KOPT-K1 (cell line): ENCODE results near the gene SRRM4.

Experiments
- H3K27ac ChIP-seq: fragments of 200-600 bp; sonication (generic); 2 replicates; pipeline ENCODE4 v1.5.1; 2016; ENCODE audit warnings: antibody characterized with exemption, mild to moderate bottlenecking, low read depth, low read length; ENCODE audit not compliant: poor library complexity, severe bottlenecking
- H3K36me3 ChIP-seq: fragments of 200-600 bp; sonication (generic); 2 replicates; pipeline ENCODE4 v1.5.1; 2017; ENCODE audit warnings: antibody characterized with exemption, mild to moderate bottlenecking, low read length, moderate library complexity; ENCODE audit not compliant: insufficient read depth
- H3K9me3 ChIP-seq: fragments of 200-600 bp; sonication (generic); 2 replicates; pipeline ENCODE4 v1.5.1; 2017; ENCODE audit warnings: antibody characterized with exemption, low read length, mild to moderate bottlenecking; ENCODE audit not compliant: insufficient read depth, poor library complexity, severe bottlenecking

SRRM4 gene, protein sequence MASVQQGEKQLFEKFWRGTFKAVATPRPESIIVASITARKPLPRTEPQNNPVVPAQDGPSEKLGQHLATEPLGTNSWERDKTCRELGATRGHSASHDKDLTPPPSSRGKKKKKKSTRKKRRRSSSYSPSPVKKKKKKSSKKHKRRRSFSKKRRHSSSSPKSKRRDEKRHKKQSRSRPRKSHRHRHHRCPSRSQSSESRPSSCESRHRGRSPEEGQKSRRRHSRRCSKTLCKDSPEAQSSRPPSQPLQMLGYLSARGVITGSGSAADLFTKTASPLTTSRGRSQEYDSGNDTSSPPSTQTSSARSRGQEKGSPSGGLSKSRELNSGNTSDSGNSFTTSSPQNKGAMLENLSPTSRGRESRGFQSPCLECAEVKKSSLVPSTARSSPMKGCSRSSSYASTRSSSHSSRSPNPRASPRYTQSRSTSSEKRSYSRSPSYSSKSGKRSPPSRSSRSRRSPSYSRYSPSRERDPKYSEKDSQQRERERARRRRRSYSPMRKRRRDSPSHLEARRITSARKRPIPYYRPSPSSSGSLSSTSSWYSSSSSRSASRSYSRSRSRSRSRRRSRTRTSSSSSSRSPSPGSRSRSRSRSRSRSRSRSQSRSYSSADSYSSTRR

DNA sequence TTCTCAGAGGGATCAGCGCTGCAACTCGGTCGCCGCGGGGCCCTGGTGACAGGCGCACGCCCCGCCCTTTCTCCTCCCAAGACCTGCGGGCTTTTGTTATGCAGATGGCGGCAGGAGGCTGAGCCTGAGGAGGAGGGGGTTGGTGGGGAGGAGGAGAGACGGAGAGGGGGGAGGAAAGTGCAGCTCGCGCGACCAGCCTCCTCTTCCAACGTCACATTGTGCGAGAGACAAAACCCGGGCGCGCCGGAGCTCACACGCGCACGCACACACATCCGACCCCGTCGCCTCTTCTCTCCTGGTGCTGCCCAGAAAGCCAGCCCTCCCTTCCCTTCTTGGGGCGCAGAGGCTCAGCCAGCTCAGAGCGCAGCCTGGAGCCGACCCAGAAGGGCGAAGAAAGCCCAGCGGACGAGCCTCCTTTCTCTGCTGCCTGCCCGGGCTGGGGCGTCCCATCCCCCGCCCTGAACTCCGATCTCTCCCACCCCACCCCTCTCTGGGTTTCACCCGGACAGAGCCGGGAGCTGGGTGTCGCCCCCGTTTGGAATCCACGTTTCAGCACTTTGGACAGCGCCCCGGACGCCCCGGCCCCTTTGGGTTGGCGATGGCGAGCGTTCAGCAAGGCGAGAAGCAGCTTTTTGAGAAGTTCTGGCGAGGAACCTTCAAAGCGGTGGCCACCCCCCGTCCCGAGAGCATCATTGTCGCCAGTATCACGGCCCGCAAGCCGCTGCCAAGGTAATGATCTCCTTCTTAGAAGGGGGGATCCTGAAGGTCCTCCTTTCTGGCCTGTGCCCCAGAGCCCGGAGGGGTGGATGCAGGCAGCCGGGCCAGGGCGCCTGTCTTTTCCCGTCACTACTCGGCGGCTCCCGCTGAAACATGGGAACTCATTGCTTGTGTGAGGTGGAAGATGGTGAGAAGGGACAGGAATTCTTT lies at the start of gene SRRM4:
Gene SRRM4, plus strand, starts transcription at position 257 of the 927 bp plus-strand sequence. Its CDS starts 342 bp downstream, at position 599.
- H3K36me3 ChIP-seq: no peaks in the 10 kb centered on the region
- H3K27ac ChIP-seq: no peak within 1 kb of the TSS
- no peaks in the 10 kb centered on the region for H3K9me3 ChIP-seq

DNA sequence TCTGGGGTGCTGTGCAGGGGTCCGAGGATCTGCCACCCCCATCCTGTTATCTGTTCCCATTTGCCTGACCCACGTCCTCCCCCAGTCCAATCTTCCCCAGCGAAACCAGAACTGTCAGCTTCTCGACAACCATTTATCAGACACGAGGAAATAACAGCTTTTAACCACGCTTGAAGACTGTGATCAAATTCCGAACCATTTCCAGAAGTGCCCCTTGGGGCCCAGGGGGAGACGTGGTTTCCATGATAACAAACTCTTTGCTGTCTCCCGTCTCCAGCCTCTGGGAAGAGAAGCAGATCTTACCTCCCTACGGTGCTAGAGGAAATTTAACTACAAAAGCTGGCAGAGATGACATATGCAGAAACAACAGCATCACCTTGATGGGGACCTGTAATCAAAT lies 35.1 kb upstream of the SRRM4 start:
- no peaks in the 10 kb centered on the region for H3K9me3 ChIP-seq
- H3K36me3 ChIP-seq: no peaks in the 10 kb centered on the region
- no peak overlapping the region for H3K27ac ChIP-seq

DNA sequence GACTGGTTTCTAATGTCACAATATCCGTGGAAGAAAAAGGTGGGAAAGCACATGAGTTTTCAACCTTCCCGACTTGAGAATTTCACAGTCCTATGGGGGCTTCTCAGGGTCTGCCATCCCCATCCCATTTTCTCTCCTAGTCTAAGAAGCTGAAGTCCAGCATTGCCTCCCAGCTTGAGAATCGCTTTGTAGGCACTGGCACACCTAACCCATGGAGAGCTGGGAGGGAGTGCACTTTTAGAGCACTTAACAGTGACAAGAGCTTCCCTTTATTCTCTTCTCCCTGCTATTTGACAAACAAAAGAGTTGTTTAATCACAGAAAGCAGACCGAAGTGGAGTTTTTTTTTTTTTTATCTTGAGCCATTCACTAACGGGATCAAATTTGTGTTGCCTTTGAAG lies 22.8 kb upstream of the SRRM4 start:
- Histone ChIP-seq H3K36me3 (no peaks in the 10 kb centered on the region), H3K27ac (no peak overlapping the region), H3K9me3 (no peaks in the 10 kb centered on the region)

DNA sequence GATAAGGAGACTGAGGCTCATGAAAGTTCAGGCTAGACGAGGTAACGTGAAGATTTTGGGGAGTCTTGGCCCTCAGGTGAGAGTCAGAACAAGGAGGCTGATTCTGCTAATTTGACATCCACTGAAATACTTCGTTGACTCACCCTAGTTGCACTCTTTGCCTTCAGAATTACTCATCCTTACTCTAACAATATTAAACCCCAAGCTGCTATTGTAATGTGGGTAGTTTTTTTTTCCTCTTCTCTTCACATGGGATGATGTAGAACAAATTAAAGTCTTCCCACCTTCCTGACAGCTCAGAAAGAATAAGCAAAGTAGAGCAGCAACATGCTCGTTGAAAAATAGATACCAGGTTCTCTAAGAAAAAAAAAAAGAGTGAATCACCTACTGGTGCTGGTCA lies 22.0 kb upstream of the SRRM4 start:
- no peaks in the 10 kb centered on the region for H3K36me3 ChIP-seq
- H3K27ac ChIP-seq: no peak overlapping the region
- H3K9me3 ChIP-seq: no peaks in the 10 kb centered on the region

DNA sequence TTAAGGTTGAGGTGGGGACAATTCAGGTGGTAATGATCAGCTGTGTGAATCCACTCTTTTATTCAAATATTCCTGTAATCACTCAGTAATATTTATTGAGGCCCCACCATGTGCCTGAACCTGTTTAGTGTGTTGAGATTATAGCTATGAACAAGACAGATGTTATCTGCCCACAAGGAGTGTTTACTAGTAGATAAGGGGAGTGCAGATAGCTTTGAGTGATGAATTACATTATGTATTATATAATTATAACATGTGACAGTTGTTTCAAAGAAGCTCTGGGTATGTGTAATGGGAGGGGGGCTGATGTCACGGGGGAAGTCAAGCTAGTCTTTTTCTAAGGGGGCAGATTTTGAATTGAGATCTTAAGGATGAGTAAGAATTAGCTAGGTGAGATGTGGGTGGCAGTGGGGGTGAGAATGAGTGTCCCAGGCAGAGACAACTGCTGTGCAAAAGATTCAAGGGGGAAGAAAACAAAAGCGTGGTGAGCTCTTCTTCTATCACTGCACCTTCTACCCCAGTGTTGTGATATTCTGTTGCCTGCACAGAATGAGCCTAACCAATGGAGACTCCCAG lies 21.3 kb upstream of the SRRM4 start:
- H3K9me3 ChIP-seq: no peaks in the 10 kb centered on the region
- H3K27ac ChIP-seq: no peak overlapping the region
- H3K36me3 ChIP-seq: no peaks in the 10 kb centered on the region

DNA sequence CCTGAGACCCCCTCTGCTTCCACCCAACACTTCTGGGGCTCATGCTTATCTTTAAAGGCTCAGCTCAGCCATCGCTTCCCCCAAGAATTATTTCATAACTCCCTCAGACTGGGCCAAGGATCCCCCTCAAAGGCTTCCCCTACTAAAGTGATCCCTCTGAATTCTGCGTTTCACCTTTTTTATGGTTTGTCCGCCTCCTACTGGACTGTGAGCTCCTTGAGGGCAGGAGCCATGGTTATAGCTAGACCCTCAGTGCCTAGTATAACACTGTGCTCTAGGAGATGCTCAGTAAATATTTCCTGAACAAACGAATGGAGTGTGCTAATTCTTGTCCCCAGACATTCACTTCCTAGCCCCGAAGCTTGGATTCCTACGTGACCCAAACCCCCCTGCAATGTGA lies 20.5 kb upstream of the SRRM4 start:
- Histone ChIP-seq H3K36me3 (no peaks in the 10 kb centered on the region), H3K9me3 (no peaks in the 10 kb centered on the region), H3K27ac (no peak overlapping the region)

DNA sequence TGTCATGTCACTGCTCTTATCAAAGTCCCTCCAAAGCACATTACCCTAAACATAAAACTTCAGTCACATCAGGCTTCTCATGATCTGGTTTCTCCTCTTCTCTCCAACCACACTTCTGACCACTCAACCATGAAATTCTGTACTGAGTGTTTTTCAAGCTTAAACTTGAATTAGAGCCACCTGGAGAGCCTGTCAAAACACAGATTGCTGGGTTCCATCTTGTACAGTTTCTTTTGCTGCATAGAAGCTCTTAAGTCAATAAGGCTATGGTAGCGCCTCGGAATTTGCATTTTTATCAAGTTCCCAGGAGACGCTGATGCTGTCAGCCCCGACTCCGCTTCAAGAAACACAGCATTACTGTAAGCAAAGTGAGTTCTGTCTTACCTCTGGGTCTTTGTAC lies 16.4 kb upstream of the SRRM4 start:
- Histone ChIP-seq H3K36me3 (no peaks in the 10 kb centered on the region), H3K27ac (no peak overlapping the region), H3K9me3 (no peaks in the 10 kb centered on the region)

DNA sequence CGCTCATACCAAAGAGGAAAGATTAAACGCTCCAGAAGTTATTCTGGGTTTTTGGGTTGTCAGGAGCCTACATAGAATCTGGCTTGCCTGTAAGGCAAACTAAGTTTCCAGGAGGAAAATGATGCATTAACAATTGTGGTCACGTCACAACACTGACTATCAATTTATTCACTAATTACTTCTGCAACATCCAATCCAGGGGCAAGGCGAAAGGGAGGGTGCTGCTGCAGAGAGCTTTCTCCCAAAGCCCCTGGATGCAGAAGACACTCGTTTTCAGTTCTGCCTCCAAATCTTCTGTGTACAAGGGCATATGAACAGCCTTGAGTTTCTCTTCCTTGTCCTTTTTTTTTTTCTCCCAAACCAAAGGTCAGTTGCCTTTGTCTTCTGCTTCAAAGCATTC lies 10.5 kb upstream of the SRRM4 start:
- Histone ChIP-seq H3K27ac (no peak overlapping the region), H3K9me3 (no peaks in the 10 kb centered on the region), H3K36me3 (no peaks in the 10 kb centered on the region)

DNA sequence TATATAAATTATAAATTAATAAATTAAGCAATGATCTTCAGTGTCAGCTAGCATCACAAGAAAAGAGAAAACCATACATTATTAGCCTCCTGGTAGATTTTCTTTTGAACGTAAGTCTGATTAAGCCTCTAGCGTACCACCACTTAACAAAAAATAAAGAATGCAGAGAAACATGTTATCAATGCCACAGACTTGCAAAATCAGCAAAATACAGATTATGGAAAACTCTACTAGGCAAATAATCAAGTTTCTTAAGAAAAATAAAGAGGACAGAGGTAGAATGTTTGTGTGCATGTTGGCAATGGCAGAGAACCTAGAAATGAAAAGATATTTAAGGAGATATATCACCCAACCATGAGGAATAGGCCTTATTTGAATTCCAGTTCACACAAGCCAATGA lies 8.4 kb upstream of the SRRM4 start:
- no peaks in the 10 kb centered on the region for H3K9me3 ChIP-seq
- no peak overlapping the region for H3K27ac ChIP-seq
- no peaks in the 10 kb centered on the region for H3K36me3 ChIP-seq

DNA sequence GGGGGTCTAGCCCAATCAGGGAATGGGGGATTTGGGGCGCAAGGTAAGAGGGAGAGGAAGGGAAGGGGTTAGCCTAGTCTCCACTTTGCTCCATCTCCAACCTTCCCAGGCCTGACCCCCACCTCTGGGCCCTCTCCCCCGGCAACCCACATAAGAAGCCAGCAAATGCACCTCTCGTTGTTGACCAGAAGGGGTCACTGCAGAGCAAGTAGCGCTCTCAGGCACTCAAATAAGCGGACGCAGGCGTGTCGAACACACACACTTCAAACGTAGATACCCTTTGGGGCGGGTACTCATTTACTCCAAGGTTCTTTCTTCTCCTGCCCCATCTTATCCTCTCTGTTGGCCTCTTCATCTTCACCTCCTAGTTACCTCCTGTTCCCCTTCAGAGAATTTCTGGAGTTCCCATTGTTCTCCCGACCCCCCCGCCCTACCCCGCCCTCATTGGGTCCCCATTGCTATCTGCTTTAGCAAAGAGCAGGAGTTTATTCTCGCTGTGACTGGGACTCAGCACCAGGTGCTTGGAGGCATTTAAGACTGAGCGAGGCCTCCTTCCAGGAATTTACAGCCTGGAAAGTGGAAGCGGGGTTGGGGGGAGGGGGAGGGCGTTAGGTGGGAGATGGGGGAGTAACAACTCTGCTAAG lies 1.5 kb upstream of the SRRM4 start:
- H3K9me3 ChIP-seq: no peaks in the 10 kb centered on the region
- H3K27ac ChIP-seq: no peak overlapping the region
- H3K36me3 ChIP-seq: no peaks in the 10 kb centered on the region

DNA sequence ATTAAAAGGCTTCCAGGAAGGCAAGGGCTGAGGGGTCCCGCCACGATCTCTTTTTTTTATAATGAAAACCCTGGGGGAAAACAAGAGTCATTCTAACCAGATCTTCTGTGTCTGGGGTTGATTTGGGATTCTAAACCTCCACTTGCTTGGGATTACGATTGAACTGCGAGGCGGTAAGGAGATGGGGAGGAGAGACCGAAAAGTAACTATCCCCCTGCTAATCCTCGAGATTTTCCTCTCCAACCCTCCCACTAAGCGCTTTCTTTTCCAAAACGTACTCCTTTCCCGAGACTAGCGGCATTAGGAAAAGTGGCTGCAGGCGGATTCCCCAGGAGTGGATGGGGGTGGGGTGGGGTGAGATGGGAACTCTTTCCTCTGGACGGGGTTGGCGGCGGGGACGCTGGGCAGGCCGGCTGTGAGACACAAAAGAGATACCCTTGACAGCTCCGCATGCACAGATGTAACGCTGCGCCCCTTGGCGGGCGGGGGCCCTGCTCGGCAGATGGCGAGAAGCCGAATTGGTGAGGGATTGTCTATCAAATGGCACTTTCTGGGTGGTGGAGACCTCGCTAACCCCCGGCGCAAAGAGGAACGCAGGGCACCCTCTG lies 830 bp upstream of the SRRM4 start:
- Histone ChIP-seq H3K9me3 (no peaks in the 10 kb centered on the region), H3K27ac (no peak overlapping the region), H3K36me3 (no peaks in the 10 kb centered on the region)

DNA sequence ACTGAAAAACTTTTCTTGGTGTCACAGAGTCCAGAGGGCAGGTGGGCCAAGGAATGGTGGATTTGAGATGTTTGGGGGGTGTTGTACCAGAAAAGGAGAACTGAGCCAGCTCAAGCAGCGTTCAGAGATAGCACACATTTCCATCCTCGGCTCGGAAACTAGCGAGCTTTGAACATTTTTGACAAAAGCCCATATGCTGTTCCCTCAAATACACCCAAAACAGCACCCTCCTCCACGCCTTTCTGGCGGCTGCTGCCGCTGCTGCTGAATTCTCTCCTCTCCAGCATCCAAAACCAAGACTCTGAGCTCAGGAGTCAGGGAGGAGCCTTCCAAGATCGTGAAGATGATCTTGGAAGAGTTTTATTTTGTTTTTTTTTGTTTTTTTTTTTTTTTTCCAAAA lies 961 bp downstream of the SRRM4 start:
- Histone ChIP-seq H3K36me3 (no peaks in the 10 kb centered on the region), H3K27ac (no peak overlapping the region), H3K9me3 (no peaks in the 10 kb centered on the region)

DNA sequence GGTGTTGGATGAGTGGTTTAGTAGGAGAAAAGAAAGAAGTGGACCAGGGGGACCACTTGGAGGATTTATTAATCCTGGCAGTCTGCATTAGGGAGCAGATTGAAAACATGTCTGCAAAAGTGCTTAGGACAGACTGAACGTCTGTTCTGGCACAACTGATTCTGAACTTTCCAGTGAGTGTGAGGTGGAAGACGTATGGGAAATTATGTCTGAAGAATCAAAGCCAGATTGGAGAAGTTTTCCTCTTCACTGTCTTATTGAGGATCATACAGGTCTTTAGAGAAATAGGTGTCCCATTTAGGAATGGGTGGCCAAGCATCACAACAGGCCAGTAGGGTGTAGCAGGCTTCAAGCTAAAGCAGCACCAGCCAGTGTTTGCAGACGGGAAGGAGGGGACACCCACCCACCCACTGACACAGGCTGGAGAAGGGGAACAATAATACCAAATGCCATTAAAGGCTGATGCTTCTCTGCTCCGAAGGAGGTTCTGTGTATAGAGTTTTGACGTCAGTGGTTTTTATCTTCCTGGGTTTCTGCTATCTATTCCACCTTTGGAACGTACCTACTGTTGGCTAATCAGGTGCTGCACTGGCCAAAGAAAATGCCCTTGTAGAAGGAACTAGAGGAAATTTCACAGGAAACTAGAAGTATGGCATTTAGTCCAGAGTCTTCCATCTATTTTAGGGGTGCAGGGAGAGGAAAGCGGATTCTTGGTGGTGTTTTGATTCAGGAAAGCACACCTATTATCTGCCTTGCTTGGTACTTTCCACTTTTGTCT lies 1.8 kb downstream of the SRRM4 start:
- H3K27ac ChIP-seq: no peak overlapping the region
- H3K36me3 ChIP-seq: no peaks in the 10 kb centered on the region
- no peaks in the 10 kb centered on the region for H3K9me3 ChIP-seq
